Raji (cell line): ENCODE data around the gene HOOK1.

Source experiments
- POLR2A ChIP-seq: IDR thresholded peaks from 2 replicates; pipeline ENCODE4 v1.6.1; 2011; ENCODE audit warnings: low read depth, low read length, control low read depth; ENCODE audit not compliant: insufficient read depth

HOOK1 gene

GRCh38 chr1:59901770-59902388 is 87.1 kb downstream of the HOOK1 start:
- TF ChIP-seq POLR2A = no peak

- no peak for TF ChIP-seq POLR2A
Measured at GRCh38 chr1:59903141-59903754, 88.5 kb downstream of the HOOK1 start.

GRCh38 chr1:59906931-59907330 is 92.2 kb downstream of the HOOK1 start:
- TF ChIP-seq POLR2A = no peak

- TF ChIP-seq POLR2A = no peak
Measured at GRCh38 chr1:59908084-59908483, 93.3 kb downstream of the HOOK1 start.

DNA sequence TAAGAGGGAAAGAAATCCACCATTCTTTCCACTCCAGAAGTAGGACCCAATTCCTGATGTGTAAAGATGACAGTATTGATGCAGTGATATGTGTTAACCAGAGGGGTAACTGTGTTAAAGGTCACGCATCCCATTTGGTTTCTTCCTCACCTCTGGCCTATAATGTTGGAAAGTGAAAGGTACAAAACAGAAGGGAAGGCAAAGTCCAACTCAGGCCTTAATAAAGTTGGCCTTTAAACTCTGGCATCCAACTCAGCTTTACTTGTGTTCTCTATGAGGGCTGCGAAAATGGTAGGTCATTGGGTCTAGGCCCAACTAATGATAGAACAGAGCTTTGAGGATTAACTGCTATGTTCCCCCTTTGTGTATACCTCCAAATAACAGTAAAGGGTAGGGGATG is 93.9 kb downstream of the HOOK1 start:
- no peak for TF ChIP-seq POLR2A

GRCh38 chr1:59915516-59915915 is 100.8 kb downstream of the HOOK1 start:
- TF ChIP-seq POLR2A = no peak

GRCh38 chr1:59917026-59917784 is 102.5 kb downstream of the HOOK1 start:
- TF ChIP-seq POLR2A = no peak

- TF ChIP-seq POLR2A = no peak
Measured at GRCh38 chr1:59917785-59918180, 103.0 kb downstream of the HOOK1 start.

GRCh38 chr1:59919746-59920145 is 105.0 kb downstream of the HOOK1 start:
- TF ChIP-seq POLR2A = no peak

GRCh38 chr1:59924653-59925052 is 109.9 kb downstream of the HOOK1 start:
- TF ChIP-seq POLR2A = no peak
